Muscle of leg (tissue), 11 donors: Measurements from ENCODE around the gene RPTOR. TPM values are rescaled to one million over a fixed set of nuclear protein-coding genes. Genes with fewer than 3 reads are reported as not detected.

ENCODE experiments used
- DNase-seq: peaks from one replicate; pipeline ENCODE4 v3.0.0; 2013
- H3K27ac ChIP-seq: one replicate; pipeline ENCODE4 v1.5.1; 2013; ENCODE audit warnings: mild to moderate bottlenecking, low read length, control low read depth
- H3K27me3 ChIP-seq: one replicate; pipeline ENCODE4 v1.6.1; 2013; ENCODE audit warnings: low read length; ENCODE audit not compliant: control insufficient read depth, insufficient read depth
- H3K36me3 ChIP-seq: one replicate; pipeline ENCODE4 v1.6.1; 2013; ENCODE audit warnings: low read length; ENCODE audit not compliant: control insufficient read depth, insufficient read depth
- H3K4me1 ChIP-seq: one replicate; pipeline ENCODE4 v1.6.1; 2013; ENCODE audit warnings: low read length; ENCODE audit not compliant: control insufficient read depth, insufficient read depth
- H3K4me3 ChIP-seq: one replicate; pipeline ENCODE4 v1.5.1; 2013; ENCODE audit warnings: low read length, control low read depth
- H3K9me3 ChIP-seq: replicated peaks from 2 replicates; pipeline ENCODE4 v1.6.1; 2013; ENCODE audit warnings: low read depth, low read length; ENCODE audit not compliant: control insufficient read depth
- WGBS: methylation state at CpG from one replicate; pipeline ENCODE4 v1.1.5; 2013; ENCODE audit warnings: missing lambda C conversion rate; ENCODE audit not compliant: insufficient coverage; 5-methylcytosine and 5-hydroxymethylcytosine counted together
- polyA plus RNA-seq, 8 donors: library from polyadenylated mRNA; unstranded; fragments of 120-200 nt; gene quantifications; one replicate each; pipeline versions ENCODE4 v1.2.1 to v1.2.3, GENCODE V29; 2013; ENCODE audit warnings: inconsistent platforms in 1 of 8, low replicate concordance in 1 of 8; ENCODE audit not compliant: insufficient read length in 8 of 8, insufficient read depth in 1 of 8
- total RNA-seq: library from RNA; stranded (reverse); fragments of 120-200 nt; gene quantifications from one replicate; pipeline ENCODE4 v1.2.4, GENCODE V29; 2013

The RPTOR gene
- total and polyA plus RNA-seq, 9 donors: 17.3 to 23.7 (median 20.0) TPM

- Histone ChIP-seq H3K27me3 (no peaks in the 10 kb centered on the region), H3K27ac (no peak overlapping the region), H3K4me3 (no peak overlapping the region), H3K36me3 (no peaks in the 10 kb centered on the region), H3K4me1 (peaks cover 17% of the 10 kb centered on the region), H3K9me3 (peaks cover 2% of the 10 kb centered on the region)
- DNase-seq: no peak
- 74% methylated on average over 15 of the region's 17 CpGs for WGBS
Measured at GRCh38 chr17:80650751-80651518, 106.3 kb downstream of the RPTOR start.

GRCh38 chr17:80652756-80653330 is 108.2 kb downstream of the RPTOR start:
- no peaks in the 10 kb centered on the region for H3K36me3 ChIP-seq
- H3K27me3 ChIP-seq: no peaks in the 10 kb centered on the region
- no peak overlapping the region for H3K4me3 ChIP-seq
- no peak overlapping the region for H3K27ac ChIP-seq
- H3K9me3 ChIP-seq: peaks cover 9% of the 10 kb centered on the region
- no CpG with 5 or more reads among the region's 3 CpGs for WGBS
- no peak for DNase-seq
- peaks cover 17% of the 10 kb centered on the region for H3K4me1 ChIP-seq

GRCh38 chr17:80653856-80654255 is 109.2 kb downstream of the RPTOR start:
- Histone ChIP-seq H3K36me3 (no peaks in the 10 kb centered on the region), H3K4me3 (no peak overlapping the region), H3K4me1 (peaks cover 17% of the 10 kb centered on the region), H3K9me3 (peaks cover 10% of the 10 kb centered on the region), H3K27me3 (no peaks in the 10 kb centered on the region), H3K27ac (no peak overlapping the region)
- 92% methylated on average over 4 of the region's 6 CpGs for WGBS
- no peak for DNase-seq

GRCh38 chr17:80655608-80656007 is 111.0 kb downstream of the RPTOR start:
- Histone ChIP-seq H3K4me1 (peaks cover 3% of the 10 kb centered on the region), H3K36me3 (no peaks in the 10 kb centered on the region), H3K27me3 (no peaks in the 10 kb centered on the region), H3K9me3 (peaks cover 10% of the 10 kb centered on the region), H3K4me3 (no peak overlapping the region), H3K27ac (no peak overlapping the region)
- 83% methylated on average over 4 of the region's 7 CpGs for WGBS
- no peak for DNase-seq

GRCh38 chr17:80656590-80656989 is 112.0 kb downstream of the RPTOR start:
- DNase-seq: no peak
- Histone ChIP-seq H3K4me3 (no peak overlapping the region), H3K27ac (no peak overlapping the region), H3K4me1 (no peaks in the 10 kb centered on the region), H3K27me3 (no peaks in the 10 kb centered on the region), H3K36me3 (no peaks in the 10 kb centered on the region), H3K9me3 (peaks cover 10% of the 10 kb centered on the region)
- 46% methylated on average over 7 of the region's 8 CpGs for WGBS

GRCh38 chr17:80657561-80657960 is 112.9 kb downstream of the RPTOR start:
- Histone ChIP-seq H3K9me3 (peaks cover 10% of the 10 kb centered on the region), H3K4me1 (no peaks in the 10 kb centered on the region), H3K36me3 (no peaks in the 10 kb centered on the region), H3K27ac (no peak overlapping the region), H3K27me3 (no peaks in the 10 kb centered on the region), H3K4me3 (no peak overlapping the region)
- WGBS: no CpG with 5 or more reads among the region's 1 CpG
- DNase-seq: no peak

- WGBS: 93% methylated on average over 6 of the region's 8 CpGs
- H3K9me3 ChIP-seq: peaks cover 10% of the 10 kb centered on the region
- H3K27ac ChIP-seq: no peak overlapping the region
- no peaks in the 10 kb centered on the region for H3K27me3 ChIP-seq
- DNase-seq: no peak
- no peaks in the 10 kb centered on the region for H3K36me3 ChIP-seq
- peaks cover 4% of the 10 kb centered on the region for H3K4me1 ChIP-seq
- no peak overlapping the region for H3K4me3 ChIP-seq
Measured at GRCh38 chr17:80658821-80659220, 114.2 kb downstream of the RPTOR start.

DNA sequence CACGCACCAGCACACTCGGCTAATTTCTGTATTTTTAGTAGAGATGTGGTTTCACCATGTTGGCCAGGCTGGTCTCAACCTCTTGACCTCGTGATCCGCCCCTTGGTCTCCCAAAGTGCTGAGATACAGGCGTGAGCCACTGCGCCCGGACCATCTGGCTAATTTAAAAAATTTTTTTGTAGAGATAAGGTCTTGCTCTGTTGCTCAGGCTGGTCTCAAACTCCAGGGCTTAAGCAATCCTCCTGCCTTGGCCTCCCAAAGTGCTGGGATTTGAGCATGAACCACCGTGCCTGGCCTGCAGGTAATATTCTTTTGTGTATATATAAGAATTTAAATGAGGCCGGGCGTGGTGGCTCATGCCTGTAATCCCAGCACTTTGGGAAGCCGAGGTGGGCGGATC is 115.0 kb downstream of the RPTOR start:
- Histone ChIP-seq H3K4me1 (peaks cover 6% of the 10 kb centered on the region), H3K27ac (no peak overlapping the region), H3K4me3 (no peak overlapping the region), H3K9me3 (peaks cover 8% of the 10 kb centered on the region), H3K27me3 (no peaks in the 10 kb centered on the region), H3K36me3 (no peaks in the 10 kb centered on the region)
- WGBS: 97% methylated on average over 5 of the region's 12 CpGs
- no peak for DNase-seq

DNA sequence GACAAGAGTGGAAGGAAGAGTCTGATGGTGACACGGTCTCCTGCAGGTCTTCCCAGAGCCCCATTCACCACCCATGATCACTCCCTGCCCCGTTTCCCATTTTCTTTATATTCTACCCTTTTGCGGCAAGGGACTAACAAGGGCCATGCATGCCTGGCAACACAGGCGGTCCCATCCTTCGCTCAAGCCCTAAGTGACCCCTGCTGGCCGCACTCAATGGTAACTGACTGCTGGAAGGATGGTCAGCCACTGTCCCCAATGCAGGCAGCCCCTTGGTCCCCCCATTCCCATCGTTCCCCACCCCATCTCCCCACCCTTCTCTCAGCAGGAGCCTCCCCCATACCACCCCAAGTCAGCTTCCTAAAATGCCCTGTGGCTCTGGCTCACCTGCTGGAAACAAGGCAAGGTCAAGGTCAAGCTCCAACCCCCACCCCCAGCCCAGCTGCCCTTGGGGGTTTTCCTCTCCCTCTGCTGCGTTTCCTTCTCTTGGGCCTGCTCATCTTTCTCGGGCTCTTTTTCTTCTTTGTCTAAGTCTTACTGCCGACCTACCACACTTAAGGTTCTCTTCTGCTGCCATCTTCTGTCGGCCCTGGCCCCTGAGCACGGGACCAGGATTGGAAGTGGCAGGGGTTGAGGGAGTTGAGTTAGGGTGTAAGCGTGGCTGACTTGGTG is 116.0 kb downstream of the RPTOR start:
- Histone ChIP-seq H3K4me3 (no peak overlapping the region), H3K27ac (no peak overlapping the region), H3K9me3 (peaks cover 8% of the 10 kb centered on the region), H3K36me3 (no peaks in the 10 kb centered on the region), H3K27me3 (no peaks in the 10 kb centered on the region), H3K4me1 (peaks cover 6% of the 10 kb centered on the region)
- DNase-seq: no peak
- WGBS: 86% methylated on average over 8 of the region's 13 CpGs

DNA sequence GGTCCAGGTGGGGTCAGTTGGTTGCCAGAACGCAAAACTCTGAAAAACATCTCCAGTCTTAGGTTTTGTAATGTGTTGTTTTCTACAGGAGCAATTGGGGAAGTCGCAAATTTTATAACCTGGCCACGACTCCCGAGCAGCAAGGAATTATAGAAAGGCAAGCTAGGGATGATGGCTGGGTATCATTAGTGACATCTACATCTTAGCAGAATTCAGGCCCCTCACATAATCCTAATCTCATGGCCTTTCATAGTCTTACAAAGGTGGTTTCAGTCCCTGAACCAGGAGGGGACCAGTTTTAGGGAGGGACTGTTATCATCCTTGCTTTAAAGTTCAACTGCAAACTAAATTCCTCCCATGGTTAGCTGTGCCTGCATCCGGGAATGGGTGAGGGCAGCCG is 117.9 kb downstream of the RPTOR start:
- Histone ChIP-seq H3K4me3 (no peak overlapping the region), H3K27me3 (no peaks in the 10 kb centered on the region), H3K4me1 (peaks cover 6% of the 10 kb centered on the region), H3K27ac (no peak overlapping the region), H3K36me3 (no peaks in the 10 kb centered on the region), H3K9me3 (peaks cover 2% of the 10 kb centered on the region)
- no peak for DNase-seq
- WGBS: no CpG with 5 or more reads among the region's 6 CpGs
